Measurements from ENCODE around the gene ADGRG4. TPM values are rescaled to one million over a fixed set of nuclear protein-coding genes. Genes with fewer than 3 reads are reported as not detected.

The ADGRG4 gene
- total and polyA plus RNA-seq, 7 donors = under 0.01 TPM; not detected in 6

DNA sequence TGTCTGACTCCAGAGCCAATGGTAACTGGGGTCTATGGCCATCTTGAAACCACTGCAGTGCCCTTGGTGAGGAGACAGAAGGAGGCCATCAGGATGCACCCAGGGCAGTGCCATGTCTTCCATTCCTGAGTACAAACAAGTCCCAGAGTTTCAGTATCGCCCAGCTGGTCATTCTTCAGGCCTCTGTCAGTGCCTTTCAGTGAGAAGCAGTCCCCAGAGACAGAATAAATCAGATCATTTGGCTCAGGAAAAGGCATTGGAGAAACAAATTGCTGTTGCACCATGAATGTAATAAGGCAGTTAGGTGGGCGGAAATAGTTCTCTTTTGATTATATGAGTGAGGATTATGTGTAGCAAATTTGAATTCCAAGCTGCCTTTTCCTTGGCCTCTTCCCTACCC, 21.3 kb downstream of the ADGRG4 start:
- 74% methylated on average over 2 of the region's 2 CpGs for WGBS, 2 donors
- no peak for DNase-seq
- no peaks in the 10 kb centered on the region for H3K36me3 ChIP-seq
- H3K4me1 ChIP-seq = no peaks in the 10 kb centered on the region
- intact Hi-C loops (cut with DNase I) = no loop called here
- H3K27ac ChIP-seq = no peak overlapping the region
- no peak overlapping the region for H3K4me3 ChIP-seq
- TF ChIP-seq POLR2A (IDR thresholded peaks at IDR 0.05) = no peak
- TF ChIP-seq POLR2AphosphoS5 (IDR thresholded peaks at IDR 0.05) = no peak
- no peak for TF ChIP-seq EP300 (IDR thresholded peaks at IDR 0.05)
- TF ChIP-seq, protein P1, sequence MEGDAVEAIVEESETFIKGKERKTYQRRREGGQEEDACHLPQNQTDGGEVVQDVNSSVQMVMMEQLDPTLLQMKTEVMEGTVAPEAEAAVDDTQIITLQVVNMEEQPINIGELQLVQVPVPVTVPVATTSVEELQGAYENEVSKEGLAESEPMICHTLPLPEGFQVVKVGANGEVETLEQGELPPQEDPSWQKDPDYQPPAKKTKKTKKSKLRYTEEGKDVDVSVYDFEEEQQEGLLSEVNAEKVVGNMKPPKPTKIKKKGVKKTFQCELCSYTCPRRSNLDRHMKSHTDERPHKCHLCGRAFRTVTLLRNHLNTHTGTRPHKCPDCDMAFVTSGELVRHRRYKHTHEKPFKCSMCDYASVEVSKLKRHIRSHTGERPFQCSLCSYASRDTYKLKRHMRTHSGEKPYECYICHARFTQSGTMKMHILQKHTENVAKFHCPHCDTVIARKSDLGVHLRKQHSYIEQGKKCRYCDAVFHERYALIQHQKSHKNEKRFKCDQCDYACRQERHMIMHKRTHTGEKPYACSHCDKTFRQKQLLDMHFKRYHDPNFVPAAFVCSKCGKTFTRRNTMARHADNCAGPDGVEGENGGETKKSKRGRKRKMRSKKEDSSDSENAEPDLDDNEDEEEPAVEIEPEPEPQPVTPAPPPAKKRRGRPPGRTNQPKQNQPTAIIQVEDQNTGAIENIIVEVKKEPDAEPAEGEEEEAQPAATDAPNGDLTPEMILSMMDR (IDR thresholded peaks at IDR 0.05) = no peak
- H3K9me3 ChIP-seq = no peaks in the 10 kb centered on the region
- H3K27me3 ChIP-seq = no peaks in the 10 kb centered on the region

GRCh38 chrX:136325377-136325776, 24.6 kb downstream of the ADGRG4 start:
- Histone ChIP-seq H3K36me3 (no peaks in the 10 kb centered on the region), H3K27ac (no peak overlapping the region), H3K9me3 (no peaks in the 10 kb centered on the region), H3K4me3 (no peak overlapping the region), H3K27me3 (no peaks in the 10 kb centered on the region), H3K4me1 (no peaks in the 10 kb centered on the region)
- no peak for DNase-seq
- TF ChIP-seq EP300 (IDR thresholded peaks at IDR 0.05) (no peak), POLR2A (IDR thresholded peaks at IDR 0.05) (no peak), POLR2AphosphoS5 (IDR thresholded peaks at IDR 0.05) (no peak)
- TF ChIP-seq, protein P1 (IDR thresholded peaks at IDR 0.05) = no peak
- intact Hi-C loops (cut with DNase I) = no loop called here
- WGBS, 2 donors = 69 to 90% methylated on average over 4 of the region's 4 CpGs

GRCh38 chrX:136328933-136329332, 28.2 kb downstream of the ADGRG4 start:
- Histone ChIP-seq H3K4me1 (no peaks in the 10 kb centered on the region), H3K4me3 (no peak overlapping the region), H3K27ac (no peak overlapping the region), H3K36me3 (no peaks in the 10 kb centered on the region), H3K9me3 (no peaks in the 10 kb centered on the region), H3K27me3 (no peaks in the 10 kb centered on the region)
- intact Hi-C loops (cut with DNase I) = no loop called here
- 50 to 72% methylated on average over 2 of the region's 2 CpGs for WGBS, 2 donors
- TF ChIP-seq POLR2AphosphoS5 (IDR thresholded peaks at IDR 0.05) = no peak
- TF ChIP-seq, protein P1 (IDR thresholded peaks at IDR 0.05) = no peak
- TF ChIP-seq POLR2A (IDR thresholded peaks at IDR 0.05) = no peak
- TF ChIP-seq EP300 (IDR thresholded peaks at IDR 0.05) = no peak
- no peak for DNase-seq

GRCh38 chrX:136336623-136337022, 35.9 kb downstream of the ADGRG4 start:
- intact Hi-C loops (cut with DNase I) = no loop called here
- Histone ChIP-seq H3K36me3 (no peaks in the 10 kb centered on the region), H3K4me1 (no peaks in the 10 kb centered on the region), H3K4me3 (no peak overlapping the region), H3K9me3 (no peaks in the 10 kb centered on the region), H3K27ac (no peak overlapping the region), H3K27me3 (no peaks in the 10 kb centered on the region)
- no peak for DNase-seq
- whole genome bisulfite sequencing, 2 donors = 93 to 98% methylated on average over 1 of the region's 1 CpG
- TF ChIP-seq POLR2A (IDR thresholded peaks at IDR 0.05) = no peak
- no peak for TF ChIP-seq POLR2AphosphoS5 (IDR thresholded peaks at IDR 0.05)
- no peak for TF ChIP-seq EP300 (IDR thresholded peaks at IDR 0.05)
- TF ChIP-seq, protein P1 (IDR thresholded peaks at IDR 0.05) = no peak

DNA sequence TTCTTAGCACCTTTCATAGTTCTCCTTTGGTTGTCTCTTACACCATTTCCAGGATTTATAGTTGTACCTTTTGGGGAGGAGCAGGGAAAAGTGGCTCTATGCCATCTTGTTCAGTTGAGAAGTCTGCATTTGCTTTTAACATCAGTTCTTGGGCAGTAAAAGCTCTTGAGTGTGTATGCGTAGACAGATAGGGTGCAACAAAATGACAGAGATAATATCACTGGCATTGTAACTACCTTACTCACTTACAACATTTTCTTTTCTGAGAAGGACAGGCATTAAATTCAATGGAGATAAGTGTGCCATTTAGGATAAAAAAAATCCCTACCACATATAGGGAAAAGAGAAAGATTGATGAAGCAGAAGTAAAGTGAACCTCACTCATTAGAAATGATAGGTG, 38.9 kb downstream of the ADGRG4 start:
- TF ChIP-seq, protein P1 (IDR thresholded peaks at IDR 0.05) = no peak
- no peak for TF ChIP-seq POLR2A (IDR thresholded peaks at IDR 0.05)
- no peak for TF ChIP-seq EP300 (IDR thresholded peaks at IDR 0.05)
- TF ChIP-seq POLR2AphosphoS5 (IDR thresholded peaks at IDR 0.05) = no peak
- DNase-seq = no peak
- WGBS, 2 donors = 84 to 92% methylated on average over 1 of the region's 1 CpG
- intact Hi-C loops (cut with DNase I) = no loop called here
- H3K27me3 ChIP-seq = no peaks in the 10 kb centered on the region
- no peaks in the 10 kb centered on the region for H3K4me1 ChIP-seq
- H3K27ac ChIP-seq = no peak overlapping the region
- no peak overlapping the region for H3K4me3 ChIP-seq
- no peaks in the 10 kb centered on the region for H3K9me3 ChIP-seq
- H3K36me3 ChIP-seq = no peaks in the 10 kb centered on the region
